Suprapubic skin (tissue), 4 donors: ENCODE data around the gene FAM3B. TPM values are rescaled to one million over a fixed set of nuclear protein-coding genes. Genes with fewer than 3 reads are reported as not detected.

Source experiments
- DNase-seq, 2 donors: peaks; one replicate each; pipeline ENCODE4 v3.0.0-alpha.2; 2019; ENCODE audit warnings: low spot score in 2 of 2
- H3K27ac ChIP-seq: fragments of 200-600 bp; sonication (generic); one replicate; pipeline ENCODE4 v1.5.1; 2019
- H3K27me3 ChIP-seq: fragments of 200-600 bp; sonication (generic); one replicate; pipeline ENCODE4 v1.5.1; 2019
- H3K36me3 ChIP-seq: fragments of 200-600 bp; sonication (generic); one replicate; pipeline ENCODE4 v1.5.1; 2019
- H3K4me1 ChIP-seq: fragments of 200-600 bp; sonication (generic); one replicate; pipeline ENCODE4 v1.5.1; 2019
- H3K4me3 ChIP-seq: fragments of 200-600 bp; sonication (generic); one replicate; pipeline ENCODE4 v1.5.1; 2019; ENCODE audit warnings: mild to moderate bottlenecking
- H3K9me3 ChIP-seq: fragments of 200-600 bp; sonication (generic); one replicate; pipeline ENCODE4 v1.5.1; 2019
- CTCF ChIP-seq, 2 donors: fragments of 200-600 bp in 1 of 2; fragments of 450-650 bp in 1 of 2; sonication (generic) in 1 of 2; IDR thresholded peaks; one replicate each; pipeline ENCODE4 v1.5.1; 2016 to 2019; ENCODE audit warnings: antibody characterized with exemption in 2 of 2, mild to moderate bottlenecking in 1 of 2, moderate library complexity in 1 of 2
- EP300 ChIP-seq: sonication (generic); formaldehyde crosslinking; IDR thresholded peaks from one replicate; pipeline ENCODE4 v1.6.1; 2017; ENCODE audit warnings: antibody characterized with exemption
- POLR2A ChIP-seq, 2 donors: fragments of 450-650 bp; IDR thresholded peaks; one replicate each; pipeline ENCODE4 v1.6.1; 2017; ENCODE audit warnings: antibody characterized with exemption in 2 of 2, mild to moderate bottlenecking in 2 of 2, moderate library complexity in 2 of 2
- POLR2AphosphoS5 ChIP-seq, 3 donors: sonication (generic); formaldehyde crosslinking; IDR thresholded peaks; one replicate each; pipeline ENCODE4 v1.6.1; 2017; ENCODE audit warnings: antibody characterized with exemption in 3 of 3
- WGBS: methylation state at CpG from one replicate; pipeline ENCODE4 v1.1.5; 2018; 5-methylcytosine and 5-hydroxymethylcytosine counted together
- total RNA-seq, 4 donors: library from RNA; depleted of rRNA; stranded (reverse); fragments of >200 nt; gene quantifications; one replicate each; pipeline ENCODE4 v1.1.0, GENCODE V29; 2016

The FAM3B gene
- total RNA-seq, 4 donors from 2014 or later = 1.9 to 3.3 (median 3.1) TPM; not detected in 1

- 91% methylated on average over 8 of the region's 8 CpGs for WGBS
- TF ChIP-seq CTCF (IDR thresholded peaks at IDR 0.05) (no peak), POLR2A (IDR thresholded peaks at IDR 0.05) (no peak), POLR2AphosphoS5 (IDR thresholded peaks at IDR 0.05) (no peak), EP300 (no peak)
Observed at GRCh38 chr21:41373763-41374162, 57.2 kb downstream of the FAM3B start.

GRCh38 chr21:41374177-41374712 lies 57.6 kb downstream of the FAM3B start:
- H3K4me1 ChIP-seq = peaks cover 33% of the 10 kb centered on the region
- no peak for TF ChIP-seq POLR2A (IDR thresholded peaks at IDR 0.05)
- no peak for TF ChIP-seq EP300
- no peak for TF ChIP-seq CTCF (IDR thresholded peaks at IDR 0.05)
- TF ChIP-seq POLR2AphosphoS5 (IDR thresholded peaks at IDR 0.05) = no peak

More at GRCh38 chr21:41373763-41374162, 57.2 kb downstream of the FAM3B start:
- H3K9me3 ChIP-seq = no peaks in the 10 kb centered on the region
- no peak overlapping the region for H3K4me3 ChIP-seq
- peaks cover 11% of the 10 kb centered on the region for H3K36me3 ChIP-seq
- H3K27me3 ChIP-seq = no peaks in the 10 kb centered on the region
- DNase-seq = peak in 1 of 2 donors; percentile 26
- H3K27ac ChIP-seq = no peak overlapping the region
- H3K4me1 ChIP-seq = peaks cover 38% of the 10 kb centered on the region

GRCh38 chr21:41374867-41375533 lies 58.4 kb downstream of the FAM3B start:
- no peaks in the 10 kb centered on the region for H3K9me3 ChIP-seq
- peaks cover 18% of the 10 kb centered on the region for H3K36me3 ChIP-seq
- no peak for DNase-seq
- H3K4me1 ChIP-seq = peaks cover 26% of the 10 kb centered on the region
- WGBS = 95% methylated on average over 2 of the region's 5 CpGs
- TF ChIP-seq EP300 = no peak
- no peak for TF ChIP-seq POLR2A (IDR thresholded peaks at IDR 0.05)
- TF ChIP-seq CTCF (IDR thresholded peaks at IDR 0.05) = no peak
- no peak for TF ChIP-seq POLR2AphosphoS5 (IDR thresholded peaks at IDR 0.05)
- H3K4me3 ChIP-seq = no peak overlapping the region
- no peaks in the 10 kb centered on the region for H3K27me3 ChIP-seq
- H3K27ac ChIP-seq = no peak overlapping the region

More at GRCh38 chr21:41374177-41374712, 57.6 kb downstream of the FAM3B start:
- DNase-seq = no peak
- H3K36me3 ChIP-seq = peaks cover 15% of the 10 kb centered on the region
- no peaks in the 10 kb centered on the region for H3K9me3 ChIP-seq
- WGBS = 92% methylated on average over 14 of the region's 14 CpGs
- no peak overlapping the region for H3K4me3 ChIP-seq
- no peak overlapping the region for H3K27ac ChIP-seq
- H3K27me3 ChIP-seq = no peaks in the 10 kb centered on the region

- DNase-seq = peak in 1 of 2 donors; percentile 41
- Histone ChIP-seq H3K36me3 (peaks cover 25% of the 10 kb centered on the region), H3K9me3 (no peaks in the 10 kb centered on the region), H3K4me3 (no peak overlapping the region), H3K4me1 (peaks cover 17% of the 10 kb centered on the region), H3K27ac (no peak overlapping the region), H3K27me3 (no peaks in the 10 kb centered on the region)
- TF ChIP-seq EP300 (no peak), POLR2A (IDR thresholded peaks at IDR 0.05) (no peak), POLR2AphosphoS5 (IDR thresholded peaks at IDR 0.05) (no peak), CTCF (IDR thresholded peaks at IDR 0.05) (no peak)
- 87% methylated on average over 4 of the region's 5 CpGs for WGBS
Observed at GRCh38 chr21:41375875-41376274, 59.3 kb downstream of the FAM3B start.

GRCh38 chr21:41377715-41378114 lies 61.1 kb downstream of the FAM3B start:
- H3K9me3 ChIP-seq = no peaks in the 10 kb centered on the region
- peaks cover 25% of the 10 kb centered on the region for H3K36me3 ChIP-seq
- no peak overlapping the region for H3K4me3 ChIP-seq
- peaks cover 8% of the 10 kb centered on the region for H3K4me1 ChIP-seq
- H3K27ac ChIP-seq = no peak overlapping the region
- DNase-seq = no peak
- TF ChIP-seq CTCF (IDR thresholded peaks at IDR 0.05) (no peak), POLR2AphosphoS5 (IDR thresholded peaks at IDR 0.05) (no peak), POLR2A (IDR thresholded peaks at IDR 0.05) (no peak)
- 57% methylated on average over 16 of the region's 16 CpGs for WGBS
- no peaks in the 10 kb centered on the region for H3K27me3 ChIP-seq
